Ovary (tissue), 9 donors: ENCODE data around the gene DYNC1I2. TPM values are rescaled to one million over a fixed set of nuclear protein-coding genes. Genes with fewer than 3 reads are reported as not detected.

ENCODE experiments used
- DNase-seq, 5 donors: peaks; one replicate each; pipeline ENCODE4 v3.0.0-alpha.2; 2019 to 2020
- H3K27ac ChIP-seq, 2 donors: fragments of 200-600 bp; one replicate each; pipeline versions ENCODE4 v1.5.1 to v1.8.0; 2019 to 2022
- H3K27me3 ChIP-seq: fragments of 200-600 bp; one replicate; pipeline ENCODE4 v1.8.0; 2022
- H3K36me3 ChIP-seq: fragments of 200-600 bp; sonication (generic); one replicate; pipeline ENCODE4 v1.5.1; 2019
- H3K4me1 ChIP-seq: one replicate; pipeline ENCODE4 v1.8.1; 2013; ENCODE audit warnings: mild to moderate bottlenecking, moderate library complexity; ENCODE audit not compliant: insufficient read depth
- H3K4me3 ChIP-seq: fragments of 200-600 bp; sonication (generic); one replicate; pipeline ENCODE4 v1.5.1; 2017
- H3K9me3 ChIP-seq, 2 donors: fragments of 200-600 bp in 1 of 2; sonication (generic) in 1 of 2; one replicate each; pipeline versions ENCODE4 v1.5.1 to v1.8.1; 2013 to 2019; ENCODE audit warnings: mild to moderate bottlenecking in 1 of 2, moderate library complexity in 1 of 2
- CTCF ChIP-seq, 3 donors: fragments of 450-650 bp in 2 of 3; fragments of 200-600 bp in 1 of 3; IDR thresholded peaks; one replicate each; pipeline versions ENCODE4 v1.5.1 to v1.8.0; 2016 to 2022; ENCODE audit warnings: antibody characterized with exemption in 3 of 3, mild to moderate bottlenecking in 1 of 3
- EP300 ChIP-seq: sonication (generic); formaldehyde crosslinking; IDR thresholded peaks from one replicate; pipeline ENCODE4 v1.6.1; 2017; ENCODE audit warnings: antibody characterized with exemption
- POLR2A ChIP-seq: fragments of 450-650 bp; IDR thresholded peaks from one replicate; pipeline ENCODE4 v1.6.1; 2017; ENCODE audit warnings: antibody characterized with exemption, mild to moderate bottlenecking, moderate library complexity
- WGBS, 3 donors: extraction: QIAGEN DNeasy Blood & Tissue Kit in 1 of 3; methylation state at CpG; one replicate each; pipeline versions ENCODE4 v1.1.5 to v1.1.7; 2013 to 2017; 5-methylcytosine and 5-hydroxymethylcytosine counted together
- intact Hi-C, 4 donors: fragments of 100-400 bp; cut with DNase I; formaldehyde crosslinking; loops; one replicate each; pipeline versions ENCODE4 v1.11.0 to v1.15.1; 2022 to 2023
- polyA plus RNA-seq, 2 donors: library from polyadenylated mRNA; stranded (reverse); fragments of 200-250 nt in 1 of 2; fragments of 350-450 nt in 1 of 2; fragmentation: Illumina TruSeq in 1 of 2; extraction: RNeasy Lipid Tissue Mini Kit (QIAGEN cat#74804) in 1 of 2; gene quantifications; one replicate each; pipeline ENCODE4 v1.2.3, GENCODE V29; 2013 to 2014
- total RNA-seq, 7 donors: library from RNA; depleted of rRNA in 2 of 7; stranded (reverse); fragments of >200 nt in 2 of 7; fragmentation: NEBNext Ultra II Directional in 3 of 7; extraction: Animal tissue kit (Norgen Biotek cat#: 25700) in 3 of 7; gene quantifications; one replicate each; pipeline versions ENCODE4 v1.1.0 to v1.2.4, GENCODE V29; 2016 to 2023
- donor health status: DM: no; HTN: no; CAD: no; lungs with moderate emphysema.
- donor health status: DM: no; HTN: no; CAD: no.
- donor health status: Bipolar disorder and iron deficiency.
- donor health status: DM: yes; HTN: yes; CAD: no.
- donor health status: DM: no; HTN: no; CAD: no.
- donor health status: DM: yes; HTN: yes; CAD: no.

Gene DYNC1I2
- total and polyA plus RNA-seq, 9 donors: 69.9 to 118 (median 81.4) TPM

- TF ChIP-seq POLR2A: no peak
- TF ChIP-seq CTCF (IDR thresholded peaks at IDR 0.05): no peak
- no peak for TF ChIP-seq EP300
- no peak overlapping the region for H3K4me3 ChIP-seq
- H3K9me3 ChIP-seq: no peaks in the 10 kb centered on the region
- WGBS, 3 donors: 79 to 86% (median 85%) methylated on average over 3 of the region's 3 CpGs
- no peak overlapping the region for H3K27ac ChIP-seq
- no peaks in the 10 kb centered on the region for H3K36me3 ChIP-seq
- H3K27me3 ChIP-seq: no peaks in the 10 kb centered on the region
- no peak for DNase-seq
- no peaks in the 10 kb centered on the region for H3K4me1 ChIP-seq
- intact Hi-C loops: loop anchor here in 2 of 4 donors (5.0 to 10.0 kb wide), 2 partner anchors 396 to 398 kb away; partner anchors contain the start of gene DLX2 (in 1 of the 2)
Measured at GRCh38 chr2:171709011-171709685, 21.9 kb downstream of the DYNC1I2 start.

- Histone ChIP-seq H3K27me3 (no peaks in the 10 kb centered on the region), H3K4me1 (no peaks in the 10 kb centered on the region), H3K36me3 (no peaks in the 10 kb centered on the region), H3K27ac (no peak overlapping the region), H3K4me3 (no peak overlapping the region), H3K9me3 (no peaks in the 10 kb centered on the region)
- no peak for TF ChIP-seq CTCF (IDR thresholded peaks at IDR 0.05)
- TF ChIP-seq POLR2A: no peak
- no peak for TF ChIP-seq EP300
- intact Hi-C loops: loop anchor here in 1 of 4 donors (10.0 kb wide), 1 partner anchor 393 kb away; the partner anchor contains the start of gene DLX2
- no peak for DNase-seq
Measured at GRCh38 chr2:171711351-171711750, 24.1 kb downstream of the DYNC1I2 start.

GRCh38 chr2:171712051-171712450 is 24.8 kb downstream of the DYNC1I2 start:
- H3K27ac ChIP-seq: no peak overlapping the region
- TF ChIP-seq POLR2A: no peak
- no peak for TF ChIP-seq EP300
- no peak for TF ChIP-seq CTCF (IDR thresholded peaks at IDR 0.05)
- H3K9me3 ChIP-seq: no peaks in the 10 kb centered on the region
- no peak for DNase-seq
- intact Hi-C loops: loop anchor here in 1 of 4 donors (10.0 kb wide), 1 partner anchor 393 kb away; the partner anchor contains the start of gene DLX2
- no peak overlapping the region for H3K4me3 ChIP-seq
- H3K27me3 ChIP-seq: no peaks in the 10 kb centered on the region
- no peaks in the 10 kb centered on the region for H3K4me1 ChIP-seq
- 70 to 80% (median 75%) methylated on average over 2 of the region's 2 CpGs for WGBS, 3 donors
- H3K36me3 ChIP-seq: no peaks in the 10 kb centered on the region

- no peak for TF ChIP-seq CTCF (IDR thresholded peaks at IDR 0.05)
- no peak for TF ChIP-seq POLR2A
- no peak for TF ChIP-seq EP300
- Histone ChIP-seq H3K4me1 (no peaks in the 10 kb centered on the region), H3K9me3 (no peaks in the 10 kb centered on the region), H3K4me3 (no peak overlapping the region), H3K36me3 (no peaks in the 10 kb centered on the region), H3K27me3 (no peaks in the 10 kb centered on the region), H3K27ac (no peak overlapping the region)
- intact Hi-C loops: loop anchor here in 1 of 4 donors (10.0 kb wide), 1 partner anchor 386 kb away; the partner anchor contains the start of gene DLX2
- no peak for DNase-seq
- 95 to 98% (median 98%) methylated on average over 4 of the region's 4 CpGs for WGBS, 3 donors
Measured at GRCh38 chr2:171718720-171719119, 31.5 kb downstream of the DYNC1I2 start.
